SKM-1 treated with dmso at 0.1 percent for 144 hours (cell line): ENCODE data around the gene PALD1.

Experiments used
- DNase-seq: peaks from one replicate; lab custom pipeline; 2025; ENCODE audit not compliant: unreplicated experiment; lab: John Stamatoyannopoulos, UW

The PALD1 gene

GRCh38 chr10:70457759-70458305 is 20.7 kb upstream of the PALD1 start:
- no peak for DNase-seq

GRCh38 chr10:70458329-70459060 is 20.1 kb upstream of the PALD1 start:
- no peak for DNase-seq

GRCh38 chr10:70459061-70459773 is 19.4 kb upstream of the PALD1 start:
- DNase-seq, result no peak

- DNase-seq, result no peak
Measured at GRCh38 chr10:70459774-70460490, 18.6 kb upstream of the PALD1 start.

GRCh38 chr10:70461397-70462348 is 16.9 kb upstream of the PALD1 start:
- peak; percentile 57 for DNase-seq

GRCh38 chr10:70462349-70462984 is 16.1 kb upstream of the PALD1 start:
- no peak for DNase-seq

GRCh38 chr10:70465278-70465677 is 13.3 kb upstream of the PALD1 start:
- no peak for DNase-seq

GRCh38 chr10:70465832-70466231 is 12.7 kb upstream of the PALD1 start:
- no peak for DNase-seq

GRCh38 chr10:70466951-70467350 is 11.6 kb upstream of the PALD1 start:
- no peak for DNase-seq

- DNase-seq, result no peak
Measured at GRCh38 chr10:70472799-70473454, 5.6 kb upstream of the PALD1 start.

GRCh38 chr10:70474780-70475179 is 3.8 kb upstream of the PALD1 start:
- DNase-seq, result no peak

GRCh38 chr10:70475661-70476060 is 2.9 kb upstream of the PALD1 start:
- DNase-seq, result no peak

GRCh38 chr10:70476249-70477035 is 2.1 kb upstream of the PALD1 start:
- DNase-seq, result no peak

GRCh38 chr10:70477661-70478162 is 855 bp upstream of the PALD1 start:
- no peak for DNase-seq

GRCh38 chr10:70479165-70479581 is 606 bp downstream of the PALD1 start:
- no peak for DNase-seq

- DNase-seq, result no peak
Measured at GRCh38 chr10:70479626-70480238, 1.2 kb downstream of the PALD1 start.

GRCh38 chr10:70480239-70480861 is 1.8 kb downstream of the PALD1 start:
- DNase-seq, result peak; percentile 73

GRCh38 chr10:70481105-70481504 is 2.5 kb downstream of the PALD1 start:
- DNase-seq, result no peak
